NCI-H526 treated with DMSO at 0.1 percent for 48 hours (cell line): ENCODE results near the gene SLC6A6.
"Not testable (repeated sequence)": the region's sequence is repeated elsewhere in the genome, so short reads cannot be mapped to it uniquely, and the experiment has no call there.

Source experiments
- DNase-seq: peaks from one replicate; lab custom pipeline; 2025; lab: John Stamatoyannopoulos, UW

The SLC6A6 gene

DNA sequence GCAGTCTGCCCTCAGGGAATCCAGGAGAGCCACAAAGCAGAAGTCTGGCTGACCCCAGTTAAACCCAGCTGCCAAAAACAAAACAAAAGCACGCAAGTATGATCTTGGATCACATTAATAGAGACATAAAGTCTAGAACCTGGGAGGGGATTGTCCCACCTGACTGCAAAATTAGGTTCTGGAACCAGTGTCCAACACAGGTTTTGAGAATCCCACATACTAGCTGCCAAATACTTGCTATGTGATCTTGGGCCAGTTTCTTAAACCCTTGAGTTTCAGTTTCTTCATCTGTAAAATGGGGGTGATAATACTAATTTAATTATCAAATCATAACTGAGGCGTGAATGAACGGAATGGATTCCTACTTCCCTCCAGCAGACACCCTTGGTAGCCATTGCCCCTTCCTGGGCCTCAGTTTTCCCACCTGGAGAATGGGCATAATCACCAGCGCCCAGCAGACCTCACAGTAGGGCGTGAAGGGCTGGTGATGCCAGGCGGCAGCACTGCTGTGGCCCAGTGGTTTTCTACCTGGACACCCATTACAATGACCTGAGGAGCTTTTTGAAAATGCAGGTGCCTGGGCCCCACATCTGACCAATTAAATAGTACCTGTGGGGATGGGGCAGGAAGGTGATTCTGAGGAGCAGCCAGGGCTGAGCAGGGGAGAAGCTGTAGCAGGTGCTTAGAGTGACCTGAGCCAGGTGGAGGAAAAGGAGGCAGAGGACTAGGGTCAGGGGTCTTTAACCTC lies 105.5 kb downstream of the SLC6A6 start:
- no peak for DNase-seq

- no peak for DNase-seq
These were observed 106.1 kb downstream of the SLC6A6 start for GRCh38 chr3:14508505-14508819.

- DNase-seq: peak; percentile 48
These were observed 106.8 kb downstream of the SLC6A6 start for GRCh38 chr3:14508966-14509795.

GRCh38 chr3:14509796-14510100 lies 107.3 kb downstream of the SLC6A6 start:
- no peak for DNase-seq

DNA sequence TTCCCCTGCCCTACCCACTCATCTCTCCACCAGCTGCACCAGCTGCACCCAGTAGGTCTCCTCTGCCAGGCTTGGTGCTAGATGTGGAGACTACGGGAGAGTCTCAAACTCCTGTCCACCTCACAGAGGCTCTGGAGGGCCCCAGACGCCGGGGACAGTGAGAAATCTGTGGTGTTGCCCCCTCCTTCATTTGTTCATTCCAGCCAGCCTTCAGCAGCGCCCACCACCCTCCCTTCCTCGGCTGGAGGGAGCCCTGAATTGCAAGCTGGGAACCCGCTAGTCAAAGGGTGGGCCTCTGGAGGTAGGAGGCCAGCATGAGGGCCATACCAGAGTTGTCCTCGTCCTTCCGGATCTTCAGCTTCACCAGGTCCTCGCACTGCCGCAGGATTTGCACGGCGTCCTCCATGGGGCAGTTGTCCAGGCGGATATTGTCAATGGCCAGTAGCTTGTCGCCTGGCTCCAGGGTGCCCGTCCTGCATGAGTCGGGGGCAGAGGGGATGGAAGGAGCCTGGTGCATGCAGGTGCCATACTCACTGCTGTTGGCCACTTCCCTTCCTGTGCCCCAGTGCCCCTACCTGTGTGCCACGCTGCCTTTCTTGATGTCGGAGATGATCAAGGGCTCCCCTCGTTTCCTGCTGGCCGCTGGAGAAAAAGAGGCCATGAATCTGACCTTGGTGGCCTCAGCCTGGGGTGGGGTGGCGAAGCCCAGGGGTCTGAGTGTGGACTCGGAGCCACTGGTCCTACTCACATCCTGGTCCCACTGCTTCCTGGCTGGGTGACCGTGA lies 108.6 kb downstream of the SLC6A6 start:
- no peak for DNase-seq

DNA sequence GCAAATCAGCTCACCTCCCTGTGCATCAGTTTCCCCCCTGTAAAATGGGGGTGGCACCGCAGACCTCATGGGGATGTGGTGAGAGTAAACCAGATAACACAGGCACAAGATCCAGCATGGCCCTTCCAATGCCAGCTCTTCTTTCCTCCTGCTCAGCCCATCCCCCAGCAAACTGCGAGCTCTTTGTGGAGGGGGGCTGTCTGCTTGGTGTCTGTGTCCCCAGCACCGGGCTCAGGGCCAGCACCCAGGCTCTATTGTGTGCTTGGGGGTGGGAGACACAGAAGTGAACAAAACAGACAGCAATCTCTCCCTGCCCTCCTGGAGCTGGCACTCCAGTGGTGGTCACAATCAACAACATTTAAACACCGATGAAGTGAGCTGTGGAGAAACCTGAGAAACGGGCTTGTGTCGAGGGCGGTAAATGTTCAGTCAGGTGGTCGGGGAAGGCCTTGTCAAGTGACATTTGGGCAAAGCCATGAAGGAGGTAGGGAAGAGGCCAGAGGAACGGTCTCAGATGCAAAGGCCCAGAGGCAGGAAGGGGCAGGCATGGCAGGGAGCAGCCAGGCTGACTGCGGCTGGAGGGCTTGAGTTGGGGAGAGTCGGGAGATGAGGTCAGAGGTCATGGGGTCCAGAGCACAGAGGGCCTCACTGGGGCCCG lies 109.3 kb downstream of the SLC6A6 start:
- no peak for DNase-seq

- DNase-seq: no peak
These were observed 110.0 kb downstream of the SLC6A6 start for GRCh38 chr3:14512281-14512941.

GRCh38 chr3:14512942-14513327 lies 110.5 kb downstream of the SLC6A6 start:
- no peak for DNase-seq

GRCh38 chr3:14513566-14514322 lies 111.3 kb downstream of the SLC6A6 start:
- DNase-seq: no peak

DNA sequence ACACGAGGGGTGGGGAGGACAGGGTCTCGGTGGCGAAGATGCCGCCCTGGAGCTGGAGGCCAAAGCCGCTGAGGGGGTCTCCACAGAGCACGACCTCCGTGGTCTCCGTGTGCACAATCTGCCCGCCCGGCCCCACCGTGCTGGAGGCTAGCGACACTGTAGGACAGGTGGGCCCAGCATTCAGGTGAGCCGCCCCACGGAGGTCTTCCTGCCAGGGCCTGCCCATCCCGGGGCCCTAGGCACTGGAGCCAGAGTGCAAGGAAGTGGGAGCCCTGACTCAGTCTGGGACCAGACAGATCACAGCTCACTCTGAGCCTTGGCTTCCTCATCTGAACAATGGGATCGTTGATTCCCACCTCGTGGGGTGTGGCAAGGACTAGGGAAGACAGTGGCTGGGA lies 111.9 kb downstream of the SLC6A6 start:
- DNase-seq: no peak

DNA sequence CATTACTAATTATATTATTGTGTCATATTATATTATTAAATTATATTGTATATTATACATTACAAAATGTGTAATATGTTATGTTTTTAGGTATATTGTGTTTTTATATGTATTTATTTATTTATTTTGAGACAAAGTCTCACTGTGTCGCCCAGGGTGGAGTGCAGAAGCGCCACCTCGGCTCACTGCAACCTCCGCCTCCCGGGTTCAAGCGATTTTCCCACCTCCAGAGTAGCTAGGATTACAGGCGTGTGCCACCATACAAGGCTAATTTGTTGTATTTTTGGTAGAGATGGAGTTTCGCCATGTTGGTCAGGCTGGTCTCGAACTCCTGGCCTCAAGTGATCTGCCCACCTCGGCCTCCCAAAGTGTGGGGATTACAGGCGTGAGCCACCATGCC lies 113.1 kb downstream of the SLC6A6 start:
- not testable (repeated sequence) for DNase-seq

- DNase-seq: no peak
These were observed 114.4 kb downstream of the SLC6A6 start for GRCh38 chr3:14516738-14517345.

GRCh38 chr3:14517601-14518431 lies 115.4 kb downstream of the SLC6A6 start:
- DNase-seq: no peak

DNA sequence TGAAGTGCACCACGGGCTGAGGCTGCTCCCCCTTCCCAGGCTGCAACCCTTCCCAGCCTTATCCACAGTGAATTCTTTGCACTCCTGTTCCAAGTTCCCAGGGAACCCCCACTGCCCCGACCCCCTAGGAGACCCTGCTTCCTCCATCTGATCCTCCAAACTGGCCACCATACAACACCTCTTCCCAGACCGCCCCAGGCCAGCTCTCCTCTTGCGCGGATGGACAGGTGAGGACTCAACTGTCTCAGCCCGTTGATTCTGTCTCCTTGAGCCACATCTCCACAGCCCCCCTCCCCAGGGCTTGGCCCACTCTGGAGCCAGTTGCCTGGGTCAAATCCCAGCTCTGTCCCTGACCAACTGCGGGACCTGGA lies 116.0 kb downstream of the SLC6A6 start:
- no peak for DNase-seq

DNA sequence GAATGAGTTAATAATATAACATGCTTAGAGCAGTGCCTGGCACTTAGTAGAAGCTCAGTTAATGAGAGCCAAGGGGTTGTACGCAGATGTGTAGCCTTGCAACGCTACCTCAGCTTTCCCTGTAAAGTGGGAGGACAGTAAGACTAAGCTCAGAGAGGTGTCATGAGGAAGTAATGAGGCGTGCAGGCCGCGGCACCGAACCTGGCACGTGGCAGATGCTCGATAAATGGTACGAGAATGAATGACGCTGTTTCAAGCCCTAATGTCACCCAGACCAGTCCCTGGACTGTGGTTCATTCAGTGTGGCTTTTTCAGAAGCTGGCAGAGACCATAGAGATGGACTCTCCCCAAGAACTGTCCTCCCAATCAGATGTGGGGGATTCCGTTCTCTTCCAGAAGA lies 116.5 kb downstream of the SLC6A6 start:
- no peak for DNase-seq

- DNase-seq: no peak
These were observed 117.0 kb downstream of the SLC6A6 start for GRCh38 chr3:14519406-14519805.

- DNase-seq: no peak
These were observed 117.7 kb downstream of the SLC6A6 start for GRCh38 chr3:14520149-14520548.

- no peak for DNase-seq
These were observed 118.6 kb downstream of the SLC6A6 start for GRCh38 chr3:14520967-14521366.

DNA sequence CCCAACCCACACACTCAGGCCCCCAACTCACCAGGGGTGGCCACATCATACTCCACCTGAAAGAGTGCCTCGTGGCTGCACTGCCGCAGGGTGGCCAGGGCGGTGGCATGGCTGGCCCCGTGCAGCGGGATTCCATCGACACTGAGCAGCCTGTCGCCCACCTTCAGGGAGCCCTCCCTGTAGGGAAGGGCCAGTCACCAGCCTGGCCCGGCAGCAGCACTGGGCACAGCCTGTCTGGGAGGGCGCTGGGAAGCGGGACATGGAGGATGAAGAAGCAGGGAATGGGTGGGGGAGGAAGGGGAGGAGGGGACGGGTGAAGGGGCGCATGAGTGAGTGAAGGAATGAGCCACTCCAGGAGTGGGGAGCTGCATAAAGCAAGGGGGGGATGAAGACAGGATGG lies 119.2 kb downstream of the SLC6A6 start:
- DNase-seq: no peak

DNA sequence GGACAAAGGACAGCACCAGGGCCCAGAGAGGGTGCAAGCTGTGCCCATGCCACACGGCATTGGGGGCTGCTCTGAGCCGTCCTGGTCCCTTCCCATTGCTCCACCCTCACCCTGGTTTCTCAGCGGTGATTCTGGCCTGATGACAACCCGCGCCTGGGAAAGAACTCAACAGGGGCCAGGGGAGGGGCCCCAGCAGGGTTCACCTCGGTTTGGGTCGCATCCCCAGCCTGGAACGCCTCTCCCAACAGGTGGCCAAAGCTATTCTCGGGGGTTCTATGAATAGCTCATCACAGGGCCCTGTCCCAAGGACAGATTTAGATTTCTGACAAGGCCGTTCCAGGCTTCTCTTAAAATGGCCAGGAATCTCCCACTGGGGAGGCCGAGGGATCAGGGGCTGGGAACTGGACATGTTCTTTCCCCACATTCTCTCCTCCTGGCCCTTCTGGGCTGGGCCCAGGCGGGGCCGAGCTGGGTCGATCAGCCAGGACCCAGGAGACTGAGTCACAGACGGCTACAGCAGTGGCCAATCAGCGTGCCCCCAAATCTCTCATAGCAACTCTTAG lies 119.8 kb downstream of the SLC6A6 start:
- DNase-seq: no peak
